OCI-LY3 (cell line): ENCODE results near the gene CD200R1.

Experiments used
- H2AFZ ChIP-seq: fragments of 200-600, 300-600 bp; shearing (Covaris generic); 2 replicates; pipeline ENCODE4 v1.6.0; 2014; ENCODE audit warnings: antibody characterized with exemption, low read depth, low read length
- H3K27ac ChIP-seq: fragments of 200-600, 300-600 bp; sonication (generic); 2 replicates; pipeline ENCODE4 v1.5.1; 2014; ENCODE audit warnings: mild to moderate bottlenecking, low read length, moderate library complexity, mixed read lengths
- H3K27me3 ChIP-seq: fragments of 200-600, 300-600 bp; sonication (generic); 2 replicates; pipeline ENCODE4 v1.6.1; 2014; ENCODE audit warnings: low read depth, low read length, mixed read lengths
- H3K36me3 ChIP-seq: fragments of 200-600, 300-600 bp; sonication (generic); replicated peaks from 2 replicates; pipeline ENCODE3; 2014; ENCODE audit warnings: low read depth, low read length, mixed read lengths
- H3K4me1 ChIP-seq: fragments of 300-600, 200-600 bp; sonication (generic); 2 replicates; pipeline ENCODE4 v1.6.1; 2014; ENCODE audit warnings: low read length, mixed read lengths
- H3K4me2 ChIP-seq: fragments of 200-600, 300-600 bp; sonication (generic); 2 replicates; pipeline ENCODE4 v1.6.1; 2014; ENCODE audit warnings: low read length, mixed read lengths
- H3K4me3 ChIP-seq: fragments of 300-600, 200-600 bp; sonication (generic); 2 replicates; pipeline ENCODE4 v1.5.1; 2014; ENCODE audit warnings: antibody characterized with exemption, mild to moderate bottlenecking, low read length, moderate library complexity
- H3K79me2 ChIP-seq: fragments of 300-600, 200-600 bp; shearing (Covaris generic); 2 replicates; pipeline ENCODE4 v1.6.1; 2014; ENCODE audit warnings: mild to moderate bottlenecking, low read length, mixed read lengths
- H3K9ac ChIP-seq: fragments of 300-600, 200-600 bp; shearing (Covaris generic); 2 replicates; pipeline ENCODE4 v1.6.0; 2014; ENCODE audit warnings: mild to moderate bottlenecking, low read length, moderate library complexity
- H3K9me3 ChIP-seq: fragments of 200-600, 300-600 bp; shearing (Covaris generic); 2 replicates; pipeline ENCODE4 v1.6.1; 2014; ENCODE audit warnings: low read length, mixed read lengths; ENCODE audit not compliant: insufficient read depth
- H4K20me1 ChIP-seq: fragments of 200-600, 300-600 bp; sonication (generic); 2 replicates; pipeline ENCODE4 v1.6.1; 2016; ENCODE audit warnings: low read length, mixed read lengths; ENCODE audit not compliant: insufficient read depth
- CTCF ChIP-seq: fragments of 200-600, 300-600 bp; sonication (generic); IDR thresholded peaks from 2 replicates; pipeline ENCODE4 v1.5.1; 2014; ENCODE audit warnings: antibody characterized with exemption, low read length, low read depth
- EZH2phosphoT487 ChIP-seq: fragments of 200-600 bp; shearing (Covaris generic); IDR thresholded peaks from 2 replicates; pipeline ENCODE4 v1.6.1; 2018; ENCODE audit warnings: antibody characterized with exemption, mixed run types, low read depth

Gene CD200R1

GRCh38 chr3:112908252-112908651, 66.7 kb downstream of the CD200R1 start:
- Histone ChIP-seq H2AFZ (no peak overlapping the region), H4K20me1 (no peaks in the 10 kb centered on the region), H3K9me3 (no peaks in the 10 kb centered on the region), H3K79me2 (no peaks in the 10 kb centered on the region), H3K27ac (peak overlapping the region; percentile 50), H3K27me3 (no peaks in the 10 kb centered on the region), H3K36me3 (peaks cover 23% of the 10 kb centered on the region), H3K4me2 (peak overlapping the region; percentile 60), H3K9ac (peak overlapping the region; percentile 33), H3K4me3 (peak overlapping the region; percentile 15), H3K4me1 (peaks cover 32% of the 10 kb centered on the region)
- no peak for TF ChIP-seq CTCF

GRCh38 chr3:112904786-112905185, 70.1 kb downstream of the CD200R1 start:
- H3K4me2 ChIP-seq, result no peak overlapping the region
- no peak overlapping the region for H3K27ac ChIP-seq

GRCh38 chr3:112900113-112900512, 74.8 kb downstream of the CD200R1 start:
- Histone ChIP-seq H3K79me2 (no peaks in the 10 kb centered on the region), H3K4me1 (peaks cover 9% of the 10 kb centered on the region; the same call in 1 of the 2 replicates), H3K4me2 (no peak overlapping the region), H3K27ac (no peak overlapping the region), H3K9me3 (no peaks in the 10 kb centered on the region), H3K9ac (no peak overlapping the region), H3K27me3 (no peaks in the 10 kb centered on the region), H2AFZ (no peak overlapping the region), H4K20me1 (no peaks in the 10 kb centered on the region), H3K36me3 (no peaks in the 10 kb centered on the region), H3K4me3 (no peak overlapping the region)
- no peak for TF ChIP-seq EZH2phosphoT487
- no peak for TF ChIP-seq CTCF

More at GRCh38 chr3:112904786-112905185, 70.1 kb downstream of the CD200R1 start:
- no peak overlapping the region for H3K9ac ChIP-seq
- no peaks in the 10 kb centered on the region for H3K9me3 ChIP-seq
- H3K36me3 ChIP-seq, result peaks cover 9% of the 10 kb centered on the region
- no peak for TF ChIP-seq EZH2phosphoT487
- peaks cover 32% of the 10 kb centered on the region for H3K4me1 ChIP-seq
- no peak overlapping the region for H3K4me3 ChIP-seq
- H3K27me3 ChIP-seq, result no peaks in the 10 kb centered on the region
- no peaks in the 10 kb centered on the region for H3K79me2 ChIP-seq
- no peak overlapping the region for H2AFZ ChIP-seq
- no peaks in the 10 kb centered on the region for H4K20me1 ChIP-seq

GRCh38 chr3:112897791-112898190, 77.1 kb downstream of the CD200R1 start:
- TF ChIP-seq EZH2phosphoT487 (no peak), CTCF (no peak)
- no peaks in the 10 kb centered on the region for H3K9me3 ChIP-seq
- no peak overlapping the region for H3K27ac ChIP-seq
- no peak overlapping the region for H2AFZ ChIP-seq
- H3K4me2 ChIP-seq, result no peak overlapping the region
- H3K9ac ChIP-seq, result no peak overlapping the region
- H3K36me3 ChIP-seq, result no peaks in the 10 kb centered on the region
- H3K27me3 ChIP-seq, result no peaks in the 10 kb centered on the region
- H4K20me1 ChIP-seq, result no peaks in the 10 kb centered on the region
- no peaks in the 10 kb centered on the region for H3K79me2 ChIP-seq
- no peak overlapping the region for H3K4me3 ChIP-seq
- H3K4me1 ChIP-seq, result no peaks in the 10 kb centered on the region

GRCh38 chr3:112894258-112894657, 80.6 kb downstream of the CD200R1 start:
- Histone ChIP-seq H3K9me3 (no peaks in the 10 kb centered on the region), H3K4me3 (no peak overlapping the region), H3K9ac (no peak overlapping the region), H3K4me1 (peaks cover 7% of the 10 kb centered on the region), H3K36me3 (no peaks in the 10 kb centered on the region), H4K20me1 (no peaks in the 10 kb centered on the region), H3K79me2 (no peaks in the 10 kb centered on the region), H3K4me2 (no peak overlapping the region), H2AFZ (no peak overlapping the region), H3K27ac (no peak overlapping the region), H3K27me3 (no peaks in the 10 kb centered on the region)
- no peak for TF ChIP-seq CTCF
- TF ChIP-seq EZH2phosphoT487, result no peak
